GM12878 (cell line): Measurements from ENCODE around the gene PPP1R11. TPM values are rescaled to one million over a fixed set of nuclear protein-coding genes. Genes with fewer than 3 reads are reported as not detected.

Experiments used
- EGR1 ChIP-seq, 2 experiments: IDR thresholded peaks; 1 replicate in 1 of 2; 2 replicates in 1 of 2; pipeline ENCODE4 v1.6.1; 2011 to 2012; ENCODE audit warnings: low read depth in 2 of 2, low read length in 2 of 2, borderline replicate concordance in 1 of 2, mild to moderate bottlenecking in 1 of 2, moderate library complexity in 1 of 2
- ESRRA ChIP-seq: IDR thresholded peaks from 2 replicates; pipeline ENCODE4 v1.6.1; 2012; ENCODE audit warnings: mild to moderate bottlenecking, low read length, improper control_type of control experiment
- ETV6 ChIP-seq, 2 experiments: fragments of 450-650 bp in 1 of 2; IDR thresholded peaks in 1 of 2; conservative IDR thresholded peaks in 1 of 2; 2 replicates each; pipeline ENCODE4 v1.6.1; 2014; ENCODE audit warnings: antibody characterized with exemption in 1 of 2, borderline replicate concordance in 1 of 2, low read depth in 1 of 2, mild to moderate bottlenecking in 1 of 2, moderate library complexity in 1 of 2
- EZH2 ChIP-seq: IDR thresholded peaks from 2 replicates; pipeline ENCODE4 v1.6.1; 2012; ENCODE audit warnings: low read depth, mild to moderate bottlenecking, control low read depth, inconsistent platforms, low read length, borderline replicate concordance; ENCODE audit not compliant: control insufficient read depth
- JUNB ChIP-seq: IDR thresholded peaks from 2 replicates; pipeline ENCODE4 v1.6.1; 2016; ENCODE audit warnings: antibody characterized with exemption, mild to moderate bottlenecking
- KAT2A ChIP-seq: conservative IDR thresholded peaks from 2 replicates; pipeline ENCODE4 v1.6.1; 2011; ENCODE audit warnings: low read depth, low read length; ENCODE audit not compliant: control insufficient read depth
- NFYB ChIP-seq: IDR thresholded peaks from 2 replicates; pipeline ENCODE4 v1.6.1; 2011; ENCODE audit warnings: low read depth, mild to moderate bottlenecking, low read length, improper control_type of control experiment, moderate library complexity; ENCODE audit not compliant: insufficient read depth
- PKNOX1 ChIP-seq: fragments of 450-650 bp; IDR thresholded peaks from 2 replicates; pipeline ENCODE4 v1.6.1; 2016; ENCODE audit warnings: mild to moderate bottlenecking
- RELB ChIP-seq: fragments of 450-650 bp; IDR thresholded peaks from 2 replicates; pipeline ENCODE4 v1.6.1; 2017; ENCODE audit warnings: low read depth, mild to moderate bottlenecking, moderate library complexity
- SIN3A ChIP-seq: IDR thresholded peaks from 2 replicates; pipeline ENCODE4 v1.6.1; 2012; ENCODE audit warnings: low read depth, low read length, improper control_type of control experiment
- SP1 ChIP-seq: IDR thresholded peaks from one replicate; pipeline ENCODE4 v1.6.1; 2011; ENCODE audit warnings: low read depth, low read length
- SRF ChIP-seq, 2 experiments: IDR thresholded peaks; 2 replicates each; pipeline ENCODE4 v1.6.1; 2011; ENCODE audit warnings: low read depth in 2 of 2, low read length in 2 of 2, mild to moderate bottlenecking in 1 of 2, moderate library complexity in 1 of 2
- STAT3 ChIP-seq: IDR thresholded peaks from 2 replicates; pipeline ENCODE4 v1.6.1; 2011; ENCODE audit warnings: low read depth, low read length, improper control_type of control experiment
- TCF3 ChIP-seq: IDR thresholded peaks from 2 replicates; pipeline ENCODE4 v1.6.1; 2012; ENCODE audit warnings: low read depth, mild to moderate bottlenecking, low read length, borderline replicate concordance; ENCODE audit not compliant: insufficient read depth
- ZBTB33 ChIP-seq: fragments of 450-650 bp; IDR thresholded peaks from 2 replicates; pipeline ENCODE4 v1.6.1; 2017; ENCODE audit warnings: mild to moderate bottlenecking
- ZBTB40 ChIP-seq: fragments of 450-650 bp; IDR thresholded peaks from 2 replicates; pipeline ENCODE4 v1.6.1; 2016; ENCODE audit warnings: mild to moderate bottlenecking, moderate library complexity, borderline replicate concordance
- ZNF384 ChIP-seq: IDR thresholded peaks from 2 replicates; pipeline ENCODE4 v1.6.1; 2012; ENCODE audit warnings: low read depth, mild to moderate bottlenecking, low read length, improper control_type of control experiment, borderline replicate concordance
- polyA plus RNA-seq, 11 experiments: library from polyadenylated mRNA; depleted of rRNA in 4 of 11; unstranded in 6 of 11; stranded (reverse) in 5 of 11; fragments of >200 nt; fragmentation: Nextera tagmentation in 4 of 11; fragmentation: Illumina TruSeq in 1 of 11; extraction: Ambion mirVana in 4 of 11; extraction: Trizol in 1 of 11; gene quantifications; 1 replicate in 1 of 11; 2 replicates in 10 of 11; pipeline versions ENCODE4 v1.2.1 to v1.2.3, GENCODE V29; 2011 to 2016; ENCODE audit warnings: inconsistent platforms in 2 of 11, missing spikeins in 2 of 11, low read depth in 1 of 11
- total RNA-seq, 4 experiments: library from RNA; depleted of rRNA in 3 of 4; stranded (reverse); fragments of >200 nt in 3 of 4; fragmentation: Illumina TruSeq in 1 of 4; extraction: Trizol in 1 of 4; gene quantifications; 2 replicates each; pipeline versions ENCODE4 v1.2.1 to v1.2.3, GENCODE V29; 2013 to 2021

Gene PPP1R11
- total and polyA plus RNA-seq, 10 of the 15 experiments (the other 5 are each of a cell fraction or from before 2014, with no cell fraction given), result 12.6 to 56.1 (median 33.5) TPM

GRCh38 chr6:30066577-30067459, at the start of gene PPP1R11 (continued):
- TF ChIP-seq RELB (peak; percentile 62; the same call in 1 of the 2 replicates), NFYB (no peak), ZBTB33 (no peak), EZH2 (no peak), ETV6 (conservative IDR thresholded peaks at IDR 0.05 in 1 of 2, IDR thresholded peaks at IDR 0.05 in 1 of 2; ENCODE audit: borderline replicate concordance in 1 of 2, low read depth in 1 of 2) (peak; percentile 68 to 97; a peak in 2 of 4 replicates), KAT2A (no peak), ESRRA (0 out of 2 replicates have a peak, but pooled peaks have one; percentile 55), SIN3A (peak; percentile 74), ZBTB40 (peak; percentile 99), TCF3 (peak; percentile 22; the same call in 1 of the 2 replicates), EGR1 (IDR thresholded peaks at IDR 0.05; ENCODE audit: borderline replicate concordance in 1 of 2, low read depth in 2 of 2, low read length in 2 of 2) (peak; percentile 62 to 81), SRF (IDR thresholded peaks at IDR 0.05; ENCODE audit: low read depth in 2 of 2, low read length in 2 of 2) (peak; percentile 84 to 95), JUNB (peak; percentile 32; the same call in 1 of the 2 replicates), ZNF384 (peak; percentile 40; the same call in 1 of the 2 replicates), SP1 (peak; percentile 18), PKNOX1 (peak; percentile 80), STAT3 (no peak)
